ENCODE data around the gene PRDM15. TPM values are rescaled to one million over a fixed set of nuclear protein-coding genes. Genes with fewer than 3 reads are reported as not detected.

The PRDM15 gene
- total RNA-seq, 2 donors from 2014 or later, result 6.7 to 18.1 TPM

- Histone ChIP-seq H3K27me3 (replicated peaks; ENCODE audit: insufficient read depth) (no peaks in the 10 kb centered on the region), H3K27ac (no peak overlapping the region), H3K9me3 (no peaks in the 10 kb centered on the region), H3K4me3 (no peak overlapping the region), H3K4me1 (replicated peaks) (no peaks in the 10 kb centered on the region), H3K36me3 (no peaks in the 10 kb centered on the region)
- no peak for DNase-seq (ENCODE audit: low spot score)
- 85% methylated on average over 15 of the region's 15 CpGs for WGBS
- intact Hi-C loops (cut with DNase I), result no loop called here
- TF ChIP-seq CTCF (IDR thresholded peaks at IDR 0.05) (no peak), POLR2A (IDR thresholded peaks at IDR 0.05) (no peak), POLR2AphosphoS5 (IDR thresholded peaks at IDR 0.05) (no peak)
These were observed 53.9 kb downstream of the PRDM15 start for GRCh38 chr21:41825216-41825615.

- TF ChIP-seq POLR2A (IDR thresholded peaks at IDR 0.05), result no peak
- TF ChIP-seq POLR2AphosphoS5 (IDR thresholded peaks at IDR 0.05), result no peak
- no peak for TF ChIP-seq CTCF (IDR thresholded peaks at IDR 0.05)
- intact Hi-C loops (cut with DNase I), result no loop called here
- 83% methylated on average over 22 of the region's 22 CpGs for WGBS
- DNase-seq (ENCODE audit: low spot score), result no peak
- H3K4me3 ChIP-seq, result no peak overlapping the region
- no peaks in the 10 kb centered on the region for H3K9me3 ChIP-seq
- no peak overlapping the region for H3K27ac ChIP-seq
- H3K36me3 ChIP-seq, result no peaks in the 10 kb centered on the region
- H3K4me1 ChIP-seq (replicated peaks), result no peaks in the 10 kb centered on the region
- H3K27me3 ChIP-seq (replicated peaks; ENCODE audit: insufficient read depth), result no peaks in the 10 kb centered on the region
These were observed 54.5 kb downstream of the PRDM15 start for GRCh38 chr21:41824466-41825207.

- Histone ChIP-seq H3K36me3 (no peaks in the 10 kb centered on the region), H3K9me3 (no peaks in the 10 kb centered on the region), H3K27ac (no peak overlapping the region), H3K4me3 (no peak overlapping the region), H3K27me3 (replicated peaks; ENCODE audit: insufficient read depth) (no peaks in the 10 kb centered on the region), H3K4me1 (replicated peaks) (no peaks in the 10 kb centered on the region)
- intact Hi-C loops (cut with DNase I), result no loop called here
- DNase-seq (ENCODE audit: low spot score), result no peak
- WGBS, result over 99% methylated on average over 12 of the region's 12 CpGs
- TF ChIP-seq POLR2A (IDR thresholded peaks at IDR 0.05) (no peak), CTCF (IDR thresholded peaks at IDR 0.05) (no peak)
These were observed 55.2 kb downstream of the PRDM15 start for GRCh38 chr21:41823906-41824305.

GRCh38 chr21:41823166-41823565 is 56.0 kb downstream of the PRDM15 start:
- intact Hi-C loops (cut with DNase I), result no loop called here
- H3K27me3 ChIP-seq (replicated peaks; ENCODE audit: insufficient read depth), result no peaks in the 10 kb centered on the region
- no peak overlapping the region for H3K27ac ChIP-seq
- H3K4me1 ChIP-seq (replicated peaks), result no peaks in the 10 kb centered on the region
- no peaks in the 10 kb centered on the region for H3K9me3 ChIP-seq
- WGBS, result 95% methylated on average over 15 of the region's 21 CpGs
- no peaks in the 10 kb centered on the region for H3K36me3 ChIP-seq
- H3K4me3 ChIP-seq, result no peak overlapping the region
- no peak for DNase-seq (ENCODE audit: low spot score)
- no peak for TF ChIP-seq POLR2A (IDR thresholded peaks at IDR 0.05)
- no peak for TF ChIP-seq CTCF (IDR thresholded peaks at IDR 0.05)
- TF ChIP-seq POLR2AphosphoS5 (IDR thresholded peaks at IDR 0.05), result no peak

- Histone ChIP-seq H3K4me1 (replicated peaks) (no peaks in the 10 kb centered on the region), H3K4me3 (no peak overlapping the region), H3K27me3 (replicated peaks; ENCODE audit: insufficient read depth) (no peaks in the 10 kb centered on the region), H3K36me3 (no peaks in the 10 kb centered on the region), H3K9me3 (no peaks in the 10 kb centered on the region), H3K27ac (no peak overlapping the region)
- TF ChIP-seq CTCF (IDR thresholded peaks at IDR 0.05) (no peak), POLR2A (IDR thresholded peaks at IDR 0.05) (no peak), POLR2AphosphoS5 (IDR thresholded peaks at IDR 0.05) (no peak)
- DNase-seq (ENCODE audit: low spot score), result no peak
- WGBS, result 92% methylated on average over 32 of the region's 32 CpGs
- intact Hi-C loops (cut with DNase I), result no loop called here
These were observed 57.2 kb downstream of the PRDM15 start for GRCh38 chr21:41821756-41822431.

Data from prostate gland (tissue), 2 donors.